Measurements from ENCODE around the gene KLHL2. TPM values are rescaled to one million over a fixed set of nuclear protein-coding genes. Genes with fewer than 3 reads are reported as not detected.

The KLHL2 gene
- polyA plus RNA-seq, 3 donors, result 6.9 to 22.6 (median 11.1) TPM

DNA sequence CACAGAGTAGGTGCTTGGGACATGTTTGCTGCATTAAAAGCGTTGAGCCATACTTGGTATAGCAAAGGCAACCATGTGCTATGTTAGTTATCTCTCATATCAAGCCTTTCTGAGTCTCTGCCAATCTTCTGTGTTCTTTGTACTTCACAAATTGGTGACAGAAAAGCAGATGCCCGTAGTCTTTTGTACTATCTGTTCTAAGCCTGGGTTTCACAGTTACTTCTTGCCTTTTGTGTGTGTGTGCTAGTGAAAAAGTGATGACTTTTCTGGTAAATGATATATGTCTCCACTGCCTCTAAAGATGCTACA lies 16.1 kb upstream of the KLHL2 start:
- Histone ChIP-seq H3K27me3 (ENCODE audit: control insufficient read depth in 2 of 2, insufficient read depth in 2 of 2, low read length in 2 of 2) (no peaks in the 10 kb centered on the region), H3K27ac (ENCODE audit: low read depth in 1 of 2, low read length in 2 of 2) (no peak overlapping the region), H3K9me3 (replicated peaks in 1 of 2; ENCODE audit: control insufficient read depth in 1 of 2, insufficient read depth in 1 of 2, low read length in 2 of 2) (no peaks in the 10 kb centered on the region), H3K36me3 (replicated peaks in 1 of 2; ENCODE audit: control insufficient read depth in 1 of 2, insufficient read depth in 2 of 2, low read length in 2 of 2) (no peaks in the 10 kb centered on the region), H3K4me1 (ENCODE audit: control insufficient read depth in 1 of 2, insufficient read depth in 2 of 2, low read length in 2 of 2) (no peaks in the 10 kb centered on the region), H4K20me1 (ENCODE audit: insufficient read depth, low read length) (no peaks in the 10 kb centered on the region), H3K79me2 (ENCODE audit: insufficient read depth, low read length) (no peaks in the 10 kb centered on the region), H3K4me3 (replicated peaks in 1 of 3; ENCODE audit: low read depth in 2 of 3, low read length in 3 of 3) (no peak overlapping the region), H3K9ac (ENCODE audit: insufficient read depth, low read length, poor library complexity, severe bottlenecking) (no peak overlapping the region), H2AFZ (ENCODE audit: insufficient read depth, low read depth, low read length, poor library complexity, severe bottlenecking) (no peak overlapping the region), H3K4me2 (replicated peaks; ENCODE audit: extremely low read depth, low read length, poor library complexity, severe bottlenecking) (no peak overlapping the region)
- no peak overlapping the region for H3K27ac Mint-ChIP-seq
- no peak overlapping the region for H3K4me3 Mint-ChIP-seq
- no peaks in the 10 kb centered on the region for H3K27me3 Mint-ChIP-seq (ENCODE audit: low read depth in 3 of 3)
- DNase-seq, result no peak
- H3K9me3 Mint-ChIP-seq, result no peaks in the 10 kb centered on the region
- TF ChIP-seq CTCF (IDR thresholded peaks at IDR 0.05), result no peak
- H3K36me3 Mint-ChIP-seq, result no peaks in the 10 kb centered on the region
- WGBS (ENCODE audit: insufficient coverage), result 70% methylated on average over 2 of the region's 2 CpGs
- intact Hi-C loops (cut with micrococcal nuclease), result no loop called here
- no peaks in the 10 kb centered on the region for H3K4me1 Mint-ChIP-seq

GRCh38 chr4:165191814-165192499 lies 15.4 kb upstream of the KLHL2 start:
- no peak overlapping the region for H3K4me3 Mint-ChIP-seq
- intact Hi-C loops (cut with micrococcal nuclease), result no loop called here
- Histone ChIP-seq H3K9ac (ENCODE audit: insufficient read depth, low read length, poor library complexity, severe bottlenecking) (no peak overlapping the region), H3K27ac (ENCODE audit: low read depth in 1 of 2, low read length in 2 of 2) (no peak overlapping the region), H2AFZ (ENCODE audit: insufficient read depth, low read depth, low read length, poor library complexity, severe bottlenecking) (no peak overlapping the region), H3K4me1 (ENCODE audit: control insufficient read depth in 1 of 2, insufficient read depth in 2 of 2, low read length in 2 of 2) (no peaks in the 10 kb centered on the region), H4K20me1 (ENCODE audit: insufficient read depth, low read length) (no peaks in the 10 kb centered on the region), H3K4me3 (replicated peaks in 1 of 3; ENCODE audit: low read depth in 2 of 3, low read length in 3 of 3) (no peak overlapping the region), H3K27me3 (ENCODE audit: control insufficient read depth in 2 of 2, insufficient read depth in 2 of 2, low read length in 2 of 2) (no peaks in the 10 kb centered on the region), H3K4me2 (replicated peaks; ENCODE audit: extremely low read depth, low read length, poor library complexity, severe bottlenecking) (no peak overlapping the region), H3K36me3 (replicated peaks in 1 of 2; ENCODE audit: control insufficient read depth in 1 of 2, insufficient read depth in 2 of 2, low read length in 2 of 2) (no peaks in the 10 kb centered on the region), H3K79me2 (ENCODE audit: insufficient read depth, low read length) (no peaks in the 10 kb centered on the region), H3K9me3 (replicated peaks in 1 of 2; ENCODE audit: control insufficient read depth in 1 of 2, insufficient read depth in 1 of 2, low read length in 2 of 2) (no peaks in the 10 kb centered on the region)
- no peak for DNase-seq
- H3K9me3 Mint-ChIP-seq, result no peaks in the 10 kb centered on the region
- WGBS (ENCODE audit: insufficient coverage), result 95% methylated on average over 2 of the region's 7 CpGs
- no peak overlapping the region for H3K27ac Mint-ChIP-seq
- no peaks in the 10 kb centered on the region for H3K36me3 Mint-ChIP-seq
- no peaks in the 10 kb centered on the region for H3K4me1 Mint-ChIP-seq
- no peak for TF ChIP-seq CTCF (IDR thresholded peaks at IDR 0.05)
- no peaks in the 10 kb centered on the region for H3K27me3 Mint-ChIP-seq (ENCODE audit: low read depth in 3 of 3)
